HG03354 (cell line): Measurements from ENCODE around the gene FNDC4.
A peak's percentile ranks its signal among the peaks of the same experiment; 100 is the strongest.

Experiments used
- ATAC-seq: cut with Tn5 transposase; IDR thresholded peaks from one replicate; pipeline ENCODE4 v1.9.1; 2021; ENCODE audit warnings: mild to moderate bottlenecking; ENCODE audit not compliant: unreplicated experiment, poor library complexity, severe bottlenecking

FNDC4 gene

GRCh38 chr2:27495840-27496356 is 898 bp upstream of the FNDC4 start:
- ATAC-seq, result no peak

DNA sequence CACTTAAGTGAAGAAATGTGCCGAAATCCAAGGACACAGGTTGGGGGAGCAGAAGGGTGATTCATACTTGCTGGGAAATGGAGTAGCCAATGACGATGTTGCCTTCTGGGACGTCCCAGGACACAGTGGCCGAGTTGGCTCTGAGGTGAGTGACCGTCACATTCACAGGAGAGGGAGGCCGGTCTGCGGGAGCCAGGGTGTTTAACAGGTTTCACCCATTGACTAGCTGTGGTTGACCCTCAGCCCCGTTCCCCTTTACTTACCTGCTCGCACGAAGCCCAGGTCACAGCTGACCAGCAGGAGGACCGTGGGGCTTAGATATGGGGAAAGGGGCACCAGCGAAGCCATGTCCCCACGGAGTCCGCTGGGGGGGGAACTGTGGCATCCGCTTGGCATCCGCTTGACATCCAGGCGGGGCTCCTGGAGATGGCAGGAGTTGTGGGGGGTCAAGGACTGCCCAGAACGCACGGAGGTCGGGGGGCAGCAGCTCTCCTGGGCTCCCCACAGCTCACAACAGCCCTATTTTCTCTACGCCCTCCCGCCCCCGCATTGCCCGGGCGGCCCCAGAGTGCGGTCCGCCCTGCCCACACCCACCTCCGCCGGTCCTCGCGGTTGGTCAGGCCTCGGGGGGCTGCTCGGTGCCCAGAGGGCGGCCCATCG is 586 bp downstream of the FNDC4 start:
- ATAC-seq, result no peak

- no peak for ATAC-seq
Measured at GRCh38 chr2:27493948-27494283, 1.1 kb downstream of the FNDC4 start.

- no peak for ATAC-seq
Measured at GRCh38 chr2:27492557-27492956, 2.4 kb downstream of the FNDC4 start.

GRCh38 chr2:27489498-27490397 is 5.3 kb downstream of the FNDC4 start, which contains the start of gene IFT172:
Gene IFT172, minus strand, starts transcription at chr2:27489743. Its CDS starts 90 bp downstream, at chr2:27489653.
- peak; percentile 94 for ATAC-seq

DNA sequence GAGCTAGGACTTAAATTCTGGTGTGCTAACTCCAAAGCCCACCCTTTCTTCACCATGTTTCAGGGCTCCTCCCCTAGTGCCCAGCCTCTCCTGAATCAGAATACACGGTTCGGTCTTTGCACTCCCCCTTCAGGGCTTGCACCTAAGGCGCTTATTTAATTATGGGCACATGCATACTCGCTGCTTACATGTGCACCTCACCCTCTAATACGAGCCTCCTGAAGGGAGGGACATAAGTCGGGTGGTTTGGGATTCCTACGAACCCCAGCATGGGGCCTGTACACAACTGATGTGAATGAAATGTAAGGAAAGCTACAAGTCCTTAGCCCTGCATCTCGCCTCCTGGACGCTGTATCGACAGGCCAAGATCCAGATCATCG is 5.9 kb downstream of the FNDC4 start:
- peak; percentile 8 for ATAC-seq

DNA sequence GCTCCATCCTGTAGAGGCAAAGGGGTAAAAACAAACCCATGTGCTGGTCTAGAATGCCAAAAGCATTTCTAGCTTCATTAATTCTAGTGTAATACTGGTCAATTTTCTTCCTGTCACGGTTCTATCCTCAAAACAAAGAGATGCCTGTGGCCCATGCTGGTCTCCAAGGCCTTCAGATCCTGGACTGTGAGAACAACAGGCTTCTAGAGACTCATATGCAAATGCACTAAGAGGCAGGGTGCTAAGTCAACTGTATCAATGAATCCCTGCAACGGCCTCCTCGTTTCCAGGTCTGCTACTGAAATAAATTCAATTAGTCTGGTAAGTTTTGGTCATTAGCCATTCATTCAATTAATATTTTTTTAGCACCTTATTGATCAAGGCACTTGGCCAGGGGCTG is 9.5 kb downstream of the FNDC4 start:
- no peak for ATAC-seq

DNA sequence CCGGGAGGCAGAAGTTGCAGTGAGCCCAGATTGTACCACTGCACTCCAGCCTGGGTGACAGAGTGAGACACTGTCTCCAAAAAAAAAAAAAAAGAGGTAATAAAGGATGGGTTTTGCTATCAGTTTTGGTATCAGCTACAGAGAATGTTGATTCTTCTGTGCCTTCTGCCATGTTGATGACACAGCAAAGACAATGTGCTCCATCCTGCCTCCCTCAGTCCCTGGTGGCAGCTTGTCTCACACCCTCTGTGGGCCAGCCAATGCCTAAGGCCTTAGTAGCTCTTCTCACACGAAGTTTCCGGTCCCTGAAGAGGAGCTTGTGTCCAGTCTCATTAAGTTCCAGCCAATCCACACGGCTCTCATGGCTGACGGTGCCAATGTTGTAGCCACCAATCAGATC is 23.0 kb downstream of the FNDC4 start:
- ATAC-seq, result no peak

DNA sequence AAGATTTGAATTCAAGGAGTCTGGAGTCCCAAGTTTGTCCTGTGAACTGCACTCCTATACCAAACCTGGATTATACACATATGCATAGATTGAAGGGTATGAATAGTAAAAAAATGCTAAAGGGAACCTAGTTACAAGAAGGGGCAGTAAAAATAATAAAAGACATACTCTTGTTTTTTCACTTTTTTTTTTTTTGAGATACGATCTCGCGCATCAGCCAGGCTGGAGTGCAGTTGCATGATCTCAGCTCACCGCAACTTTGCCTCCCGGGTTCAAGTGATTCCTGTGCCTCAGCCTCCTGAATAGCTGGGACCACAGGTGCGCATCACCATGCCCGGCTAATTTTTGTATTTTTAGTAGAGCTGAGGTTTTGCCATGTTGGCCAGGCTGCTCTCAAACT is 30.6 kb downstream of the FNDC4 start:
- ATAC-seq, result no peak

GRCh38 chr2:27461118-27461517 is 33.9 kb downstream of the FNDC4 start:
- no peak for ATAC-seq

DNA sequence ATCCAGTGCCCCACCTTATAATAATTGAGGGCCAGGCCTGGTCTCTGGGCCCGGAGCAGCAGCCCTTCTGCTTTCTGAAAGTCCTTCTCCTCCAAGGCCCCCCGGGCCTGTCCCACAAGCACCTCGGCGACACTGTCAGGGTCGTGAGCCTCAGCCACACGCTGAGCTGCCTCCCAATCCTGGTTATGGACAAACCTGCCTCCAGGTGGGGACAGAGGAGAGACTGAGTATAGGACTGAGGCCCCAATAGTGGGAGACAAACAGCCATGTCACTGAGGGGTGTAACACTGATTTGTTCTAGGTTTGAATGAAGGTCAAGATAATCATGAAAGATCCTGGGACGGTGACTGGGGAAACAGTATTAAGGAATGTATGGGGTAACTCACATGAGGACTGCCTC is 41.0 kb downstream of the FNDC4 start:
- ATAC-seq, result no peak

DNA sequence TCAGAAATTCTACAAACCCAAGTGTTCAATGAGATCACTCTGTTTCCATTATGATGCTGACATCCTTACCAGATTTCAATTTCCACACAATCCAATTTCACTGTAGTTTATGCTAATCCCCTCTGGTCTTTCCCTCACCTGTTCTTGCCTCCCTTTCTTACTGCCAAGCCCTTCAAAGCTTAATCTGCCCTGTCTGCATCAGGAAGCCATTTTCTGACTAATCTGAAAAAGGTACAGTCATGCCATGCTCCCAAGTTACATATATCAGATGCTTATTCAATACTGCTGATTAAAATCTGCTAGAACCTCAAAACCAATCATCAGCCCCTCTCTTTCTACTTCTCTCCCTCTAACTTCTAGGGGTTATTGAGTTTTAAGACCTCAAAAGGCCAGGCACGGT is 43.9 kb downstream of the FNDC4 start:
- no peak for ATAC-seq

DNA sequence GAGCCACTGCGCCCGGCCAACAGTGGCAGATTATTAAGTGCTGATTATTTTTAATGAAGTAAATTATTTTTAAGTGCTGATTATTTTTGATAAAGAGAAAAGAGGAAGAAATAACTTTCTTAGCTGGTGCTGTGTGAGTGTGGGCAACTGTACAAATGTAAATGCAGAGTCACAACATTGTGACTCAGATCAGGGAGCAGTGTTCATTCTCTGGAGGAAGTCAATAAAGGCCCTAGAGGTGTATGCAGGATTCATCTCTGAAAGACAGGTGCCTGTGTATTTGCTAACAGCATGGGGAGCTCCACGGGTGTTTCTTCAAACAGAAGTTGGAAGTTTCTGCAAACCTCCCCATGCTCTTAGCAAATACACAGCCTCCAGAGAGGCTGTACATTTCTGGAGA is 46.6 kb downstream of the FNDC4 start:
- no peak for ATAC-seq

DNA sequence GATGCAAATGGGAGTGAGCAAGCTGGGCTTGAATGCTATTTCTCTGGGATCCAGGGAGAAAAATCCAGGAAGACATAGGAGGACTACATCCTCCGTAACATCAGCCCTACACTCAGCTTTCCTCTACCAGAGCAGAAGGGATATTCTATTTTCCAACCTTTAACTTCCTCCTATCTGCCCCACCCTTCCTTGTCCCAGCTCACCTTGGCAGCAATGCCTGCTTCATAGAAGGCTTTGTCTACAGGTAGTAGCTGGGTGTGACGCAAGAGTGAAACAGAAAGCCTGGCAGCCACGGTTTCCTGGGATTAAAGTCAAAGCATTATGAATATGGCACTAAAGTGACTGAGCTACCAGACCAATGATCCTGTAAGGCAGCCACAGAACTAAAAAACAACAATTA is 48.9 kb downstream of the FNDC4 start:
- no peak for ATAC-seq

DNA sequence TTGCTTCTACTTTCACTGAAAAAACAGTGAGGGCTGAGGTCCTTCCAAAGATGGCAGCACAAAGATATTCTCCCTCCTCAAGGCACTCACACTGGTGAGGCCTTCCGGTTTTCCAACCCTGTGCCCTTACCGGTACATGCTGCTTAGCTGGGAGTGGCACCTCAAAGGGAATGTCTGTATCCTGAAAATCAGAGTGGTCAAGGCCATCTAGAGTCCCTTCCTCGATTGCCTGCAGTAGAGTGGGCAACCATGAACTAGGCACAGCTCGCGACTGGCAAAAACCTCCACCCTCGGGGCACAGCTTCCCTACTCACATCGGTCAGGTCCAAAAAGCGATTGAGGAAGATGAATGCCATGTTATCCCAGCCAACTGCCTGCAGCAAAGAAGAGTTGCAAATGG is 49.4 kb downstream of the FNDC4 start:
- no peak for ATAC-seq

- ATAC-seq, result no peak
Measured at GRCh38 chr2:27445155-27445554, 49.8 kb downstream of the FNDC4 start.

DNA sequence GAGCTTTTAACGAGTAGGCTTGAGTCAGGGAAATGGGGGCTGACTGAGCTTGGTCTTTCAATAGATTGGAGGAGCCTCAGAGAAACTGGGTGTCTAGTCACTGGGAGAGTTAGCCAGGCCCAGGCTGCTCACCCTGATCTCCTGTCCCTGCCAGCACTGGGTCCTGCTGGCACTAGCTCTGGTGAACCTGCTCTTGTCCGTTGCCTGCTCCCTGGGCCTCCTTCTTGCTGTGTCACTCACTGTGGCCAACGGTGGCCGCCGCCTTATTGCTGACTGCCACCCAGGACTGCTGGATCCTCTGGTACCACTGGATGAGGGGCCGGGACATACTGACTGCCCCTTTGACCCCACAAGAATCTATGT is 52.1 kb downstream of the FNDC4 start:
- ATAC-seq, result no peak

- no peak for ATAC-seq
Measured at GRCh38 chr2:27441958-27442919, 52.8 kb downstream of the FNDC4 start, which contains the start of gene KRTCAP3. Gene KRTCAP3, plus strand, starts transcription at chr2:27442381. Its CDS starts 32 bp downstream, at chr2:27442413.
